Measurements from ENCODE around the gene LRRD1. TPM values are rescaled to one million over a fixed set of nuclear protein-coding genes. Genes with fewer than 3 reads are reported as not detected.
"Not testable (repeated sequence)": the region's sequence is repeated elsewhere in the genome, so short reads cannot be mapped to it uniquely, and the experiment has no call there.

LRRD1 gene
- total RNA-seq, 2 donors from 2014 or later, result 0.81 TPM; not detected in 1

DNA sequence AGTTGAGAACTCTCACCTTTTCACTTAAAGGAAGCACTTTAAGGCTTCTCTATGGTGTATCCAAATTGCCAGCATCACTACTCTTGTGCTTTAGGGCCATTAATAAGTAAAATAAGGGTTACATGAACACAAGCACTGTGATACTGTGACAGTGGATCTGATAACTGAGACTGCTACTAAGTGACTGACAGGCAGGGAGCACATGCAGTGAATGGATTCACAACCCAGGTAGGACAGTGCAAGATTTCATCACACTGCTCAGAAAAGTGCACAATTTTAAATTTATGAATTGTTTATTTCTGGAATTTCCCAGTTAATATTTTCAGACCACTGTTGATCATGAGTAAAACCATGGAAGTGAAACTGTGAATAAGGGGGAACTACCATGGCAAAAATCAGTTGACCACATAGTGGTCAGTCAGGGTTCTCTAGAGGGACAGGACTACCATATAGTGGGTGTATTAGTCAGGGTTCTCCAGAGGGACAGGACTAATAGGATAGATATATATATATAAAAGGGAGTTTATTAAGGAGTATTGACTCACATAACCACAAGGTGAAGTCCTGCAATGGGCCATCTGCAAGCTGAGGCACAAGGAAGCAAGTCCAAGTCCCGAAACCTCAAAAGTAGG is 23.7 kb downstream of the LRRD1 start:
- ATAC-seq (ENCODE audit: insufficient number of reproducible peaks, low FRiP score, low read depth) (no peak), DNase-seq (ENCODE audit: low spot score) (no peak)
- Histone ChIP-seq H3K27ac (no peak overlapping the region), H3K4me1 (ENCODE audit: control insufficient read depth in 1 of 2, low read depth in 2 of 2) (no peaks in the 10 kb centered on the region), H3K36me3 (no peaks in the 10 kb centered on the region), H3K4me3 (no peak overlapping the region), H3K27me3 (replicated peaks; ENCODE audit: insufficient read depth) (no peaks in the 10 kb centered on the region), H3K9me3 (no peaks in the 10 kb centered on the region)
- no peak for TF ChIP-seq CTCF (IDR thresholded peaks at IDR 0.05)

- Histone ChIP-seq H3K9me3 (no peaks in the 10 kb centered on the region), H3K27me3 (replicated peaks; ENCODE audit: insufficient read depth) (no peaks in the 10 kb centered on the region), H3K4me1 (ENCODE audit: control insufficient read depth in 1 of 2, low read depth in 2 of 2) (no peaks in the 10 kb centered on the region), H3K4me3 (no peak overlapping the region), H3K36me3 (no peaks in the 10 kb centered on the region), H3K27ac (no peak overlapping the region)
- TF ChIP-seq CTCF (IDR thresholded peaks at IDR 0.05), result no peak
- ATAC-seq (ENCODE audit: insufficient number of reproducible peaks, low FRiP score, low read depth) (no peak), DNase-seq (ENCODE audit: low spot score) (no peak)
These were observed 28.4 kb downstream of the LRRD1 start for GRCh38 chr7:92150450-92151017.

- ATAC-seq (ENCODE audit: insufficient number of reproducible peaks, low FRiP score, low read depth) (no peak), DNase-seq (ENCODE audit: low spot score) (no peak)
- Histone ChIP-seq H3K9me3 (no peaks in the 10 kb centered on the region), H3K27me3 (replicated peaks; ENCODE audit: insufficient read depth) (no peaks in the 10 kb centered on the region), H3K4me3 (no peak overlapping the region), H3K27ac (no peak overlapping the region), H3K36me3 (no peaks in the 10 kb centered on the region), H3K4me1 (ENCODE audit: control insufficient read depth in 1 of 2, low read depth in 2 of 2) (no peaks in the 10 kb centered on the region)
- TF ChIP-seq CTCF (IDR thresholded peaks at IDR 0.05), result no peak
These were observed 29.2 kb downstream of the LRRD1 start for GRCh38 chr7:92149736-92150239.

DNA sequence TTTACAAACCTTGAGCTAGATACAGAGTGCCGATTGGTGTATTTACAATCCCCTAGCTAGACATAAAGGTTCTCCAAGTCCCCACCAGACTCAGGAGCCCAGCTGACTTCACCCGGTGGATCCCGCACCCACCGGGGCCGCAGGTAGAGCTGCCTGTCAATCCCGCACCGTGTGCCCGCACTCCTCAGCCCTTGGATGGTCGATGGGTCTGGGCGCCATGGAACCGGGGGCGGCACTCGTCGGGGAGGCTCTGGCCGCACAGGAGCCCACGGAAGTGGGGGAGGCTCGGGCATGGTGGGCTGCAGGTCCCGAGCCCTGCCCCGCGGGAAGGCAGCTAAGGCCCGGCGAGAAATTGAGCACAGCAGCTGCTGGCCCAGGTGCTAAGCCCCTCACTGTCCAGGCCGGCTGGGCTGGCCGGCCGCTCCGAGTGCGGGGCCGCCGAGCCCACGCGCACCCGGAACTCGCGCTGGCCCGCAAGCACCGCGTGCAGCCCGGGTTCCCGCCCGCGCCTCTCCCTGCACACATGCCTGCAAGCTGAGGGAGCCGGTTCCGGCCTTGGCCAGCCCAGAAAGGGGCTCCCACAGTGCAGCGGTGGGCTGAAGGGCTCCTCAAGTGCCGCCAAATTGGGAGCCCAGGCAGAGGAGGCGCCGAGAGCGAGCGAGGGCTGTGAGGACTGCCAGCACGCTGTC is 35.6 kb downstream of the LRRD1 start:
- not testable (repeated sequence) for H3K4me1 ChIP-seq (ENCODE audit: control insufficient read depth in 1 of 2, low read depth in 2 of 2); H3K36me3 ChIP-seq; H3K27me3 ChIP-seq (replicated peaks; ENCODE audit: insufficient read depth); H3K4me3 ChIP-seq; H3K27ac ChIP-seq; DNase-seq (ENCODE audit: low spot score); ATAC-seq (ENCODE audit: insufficient number of reproducible peaks, low FRiP score, low read depth); H3K9me3 ChIP-seq

DNA sequence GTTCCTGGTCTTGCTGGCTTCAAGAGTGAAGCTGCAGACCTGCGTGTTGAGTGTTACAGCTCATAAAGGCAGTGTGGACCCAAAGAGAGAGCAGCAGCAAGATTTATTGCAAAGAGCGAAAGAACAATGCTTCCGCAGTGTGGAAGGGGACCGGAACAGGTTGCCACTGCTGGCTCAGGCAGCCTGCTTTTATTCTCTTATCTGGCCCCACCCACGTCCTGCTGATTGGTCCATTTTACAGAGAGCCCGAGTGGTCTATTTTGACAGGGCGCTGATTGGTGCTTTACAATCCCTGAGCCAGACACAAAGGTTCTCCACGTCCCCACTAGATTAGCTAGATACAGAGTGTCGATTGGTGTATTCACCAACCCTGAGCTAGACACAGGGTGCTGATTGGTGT is 36.2 kb downstream of the LRRD1 start:
- DNase-seq (ENCODE audit: low spot score); H3K4me3 ChIP-seq; H3K27ac ChIP-seq; ATAC-seq (ENCODE audit: insufficient number of reproducible peaks, low FRiP score, low read depth); H3K4me1 ChIP-seq (ENCODE audit: control insufficient read depth in 1 of 2, low read depth in 2 of 2); H3K36me3 ChIP-seq; H3K9me3 ChIP-seq; H3K27me3 ChIP-seq (replicated peaks; ENCODE audit: insufficient read depth): not testable (repeated sequence)

- H3K36me3 ChIP-seq, result no peaks in the 10 kb centered on the region
- H3K27me3 ChIP-seq (replicated peaks; ENCODE audit: insufficient read depth), result no peaks in the 10 kb centered on the region
- H3K27ac ChIP-seq, result no peak overlapping the region
- ATAC-seq (ENCODE audit: insufficient number of reproducible peaks, low FRiP score, low read depth), result no peak
- no peak overlapping the region for H3K4me3 ChIP-seq
- H3K4me1 ChIP-seq (ENCODE audit: control insufficient read depth in 1 of 2, low read depth in 2 of 2), result no peaks in the 10 kb centered on the region
- H3K9me3 ChIP-seq, result no peaks in the 10 kb centered on the region
- TF ChIP-seq CTCF (IDR thresholded peaks at IDR 0.05), result no peak
- no peak for DNase-seq (ENCODE audit: low spot score)
These were observed 37.8 kb downstream of the LRRD1 start for GRCh38 chr7:92141161-92141560.

Measured in thoracic aorta (tissue), 2 donors.